Stimulated activated CD4-positive, alpha-beta T cell treated with anti-CD3 and anti-CD28 coated beads, Interleukin-1b, Interleukin-23, amount 100 ng/mL, for 1 hour (primary cell): ENCODE results near the gene SLC10A7.
"Not testable (repeated sequence)": the region's sequence is repeated elsewhere in the genome, so short reads cannot be mapped to it uniquely, and the experiment has no call there.

Source experiments
- DNase-seq, 2 donors: peaks; one replicate each; pipeline ENCODE4 v3.0.0-alpha.2; 2020; ENCODE audit warnings: low read depth in 2 of 2

The SLC10A7 gene

DNA sequence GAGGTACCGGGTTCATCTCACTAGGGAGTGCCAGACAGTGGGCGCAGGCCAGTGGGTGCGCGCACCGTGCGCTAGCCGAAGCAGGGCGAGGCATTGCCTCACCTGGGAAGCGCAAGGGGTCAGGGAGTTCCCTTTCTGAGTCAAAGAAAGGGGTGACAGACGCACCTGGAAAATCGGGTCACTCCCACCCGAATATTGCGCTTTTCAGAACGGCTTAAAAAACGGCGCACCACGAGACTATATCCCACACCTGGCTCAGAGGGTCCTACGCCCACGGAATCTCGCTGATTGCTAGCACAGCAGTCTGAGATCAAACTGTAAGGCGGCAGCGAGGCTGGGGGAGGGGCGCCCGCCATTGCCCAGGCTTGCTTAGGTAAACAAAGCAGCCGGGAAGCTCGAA lies 171.6 kb downstream of the SLC10A7 start:
- not testable (repeated sequence) for DNase-seq

DNA sequence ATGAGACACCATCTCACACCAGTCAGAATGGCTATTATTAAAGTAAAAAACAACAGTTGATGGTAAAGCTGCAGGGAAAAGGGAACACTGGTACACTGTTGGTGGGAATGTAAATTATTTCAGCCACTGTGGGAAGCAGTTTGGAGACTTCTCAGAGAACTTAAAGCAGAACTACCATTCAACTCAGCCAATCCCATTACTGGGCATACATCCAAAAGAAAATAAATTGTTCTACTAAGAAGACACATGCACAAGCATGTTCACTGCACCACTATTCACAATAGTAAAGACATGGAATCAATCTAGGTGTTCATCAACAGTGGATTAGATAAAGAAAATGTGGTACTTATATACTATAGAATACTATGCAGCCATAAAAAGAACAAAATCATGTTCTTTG lies 172.4 kb downstream of the SLC10A7 start:
- no peak for DNase-seq

GRCh38 chr4:146347822-146348221 lies 173.9 kb downstream of the SLC10A7 start:
- no peak for DNase-seq

DNA sequence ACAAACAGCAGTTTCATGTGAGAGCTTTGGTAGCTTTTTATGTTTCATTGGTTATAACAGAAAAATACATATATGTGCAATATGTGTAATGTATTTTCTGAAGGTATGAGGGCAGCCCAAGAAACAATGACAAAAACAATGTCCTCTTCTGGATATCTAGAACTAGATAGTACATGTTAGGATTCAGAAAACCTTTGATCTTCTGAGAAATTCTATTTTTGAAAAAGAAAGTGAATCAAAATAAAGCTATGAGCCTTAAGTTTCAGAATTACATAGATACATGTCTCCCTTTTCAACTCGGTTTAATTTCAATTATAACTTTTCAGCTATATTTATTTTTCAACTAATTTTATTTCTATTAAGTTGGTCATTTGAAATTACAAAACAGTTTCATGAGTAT lies 175.5 kb downstream of the SLC10A7 start:
- DNase-seq, result no peak

- no peak for DNase-seq
These were observed 178.0 kb downstream of the SLC10A7 start for GRCh38 chr4:146343776-146344175.

DNA sequence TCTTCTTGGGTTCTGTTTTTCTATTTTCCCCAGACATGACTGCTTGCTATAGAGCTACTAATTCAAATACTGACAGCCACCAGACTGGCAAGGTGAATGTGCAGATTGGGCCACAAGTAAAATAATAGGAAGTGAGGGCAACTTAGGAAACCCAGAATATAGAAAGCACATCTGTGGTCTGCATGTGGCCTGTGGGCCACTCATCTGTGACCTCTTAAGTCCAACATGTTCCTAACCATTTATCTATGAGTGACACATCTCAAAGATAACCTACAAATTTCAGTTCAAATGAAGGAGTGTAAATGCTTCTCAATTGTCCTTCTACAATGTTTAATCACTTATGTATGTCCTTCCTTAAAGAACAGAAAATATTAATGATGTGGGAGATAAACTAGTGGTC lies 178.5 kb downstream of the SLC10A7 start:
- no peak for DNase-seq

GRCh38 chr4:146342600-146343192 lies 179.0 kb downstream of the SLC10A7 start:
- DNase-seq, result no peak

DNA sequence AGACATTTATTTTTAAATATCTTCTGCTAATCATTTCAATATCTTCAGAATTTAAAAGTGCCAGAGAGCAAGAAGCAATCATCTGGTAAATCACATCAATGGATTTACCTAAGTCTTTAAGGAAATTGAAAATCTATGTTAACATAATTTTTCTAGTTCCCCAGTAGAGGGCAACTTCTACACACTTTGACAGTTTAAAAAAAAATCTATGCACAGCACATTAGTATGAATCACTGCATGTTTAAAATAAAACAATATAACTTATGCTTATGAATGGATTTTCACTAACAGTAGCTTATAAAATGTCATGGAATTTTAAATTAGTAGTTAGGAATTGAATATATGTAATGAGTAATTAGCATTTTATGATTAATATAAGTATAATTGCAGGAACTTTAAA lies 180.9 kb downstream of the SLC10A7 start:
- DNase-seq, result no peak

- DNase-seq, result no peak
These were observed 183.2 kb downstream of the SLC10A7 start for GRCh38 chr4:146338512-146338911.

- no peak for DNase-seq
These were observed 185.3 kb downstream of the SLC10A7 start for GRCh38 chr4:146336410-146336807.

DNA sequence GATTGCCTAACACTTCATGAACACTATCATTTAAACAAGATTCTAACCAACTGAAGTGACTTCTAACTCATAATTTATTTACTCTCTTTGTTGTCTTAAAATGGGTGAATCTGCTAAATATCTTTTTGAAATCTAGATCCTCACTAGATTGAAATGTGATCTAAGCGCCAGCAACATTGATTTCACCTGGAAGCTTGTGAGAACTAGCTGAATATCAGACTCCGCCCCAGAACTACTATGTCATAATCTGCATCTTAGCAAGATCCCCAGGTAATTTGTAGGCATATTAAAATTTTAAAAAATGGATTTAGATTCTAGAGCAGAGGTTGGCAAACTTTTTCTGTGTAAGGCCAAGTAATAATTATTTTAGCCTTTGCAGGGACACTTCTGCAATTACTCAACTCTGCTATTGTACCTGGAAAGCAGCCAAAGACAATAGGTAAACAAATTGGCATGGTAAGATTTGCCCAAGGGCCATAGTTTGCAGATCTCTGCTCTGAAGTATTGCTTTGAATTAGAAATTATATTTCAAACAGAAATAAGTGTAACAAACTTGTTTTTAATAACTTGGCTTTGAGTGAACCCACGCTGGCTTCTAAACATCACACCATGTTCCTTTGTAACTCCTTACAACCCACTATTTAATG lies 185.9 kb downstream of the SLC10A7 start:
- no peak for DNase-seq

GRCh38 chr4:146334862-146335449 lies 186.8 kb downstream of the SLC10A7 start:
- DNase-seq, result no peak

DNA sequence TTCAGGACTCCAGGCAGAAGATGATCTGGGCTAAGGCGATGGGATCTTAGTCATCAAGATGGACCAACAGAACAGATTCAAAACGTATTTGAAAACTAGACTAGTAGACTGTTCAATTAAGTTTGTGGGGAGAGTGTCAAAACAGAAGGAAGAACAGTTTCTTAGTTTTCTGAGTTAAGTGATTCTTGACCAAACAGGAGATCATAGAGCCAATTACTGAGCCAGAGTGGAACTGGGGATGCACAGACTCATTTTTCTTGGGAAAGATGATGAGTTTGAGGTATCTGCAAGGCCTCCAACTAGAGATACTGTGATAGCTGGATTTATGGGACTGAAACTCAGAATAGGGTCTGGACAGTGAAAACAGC lies 187.9 kb downstream of the SLC10A7 start:
- no peak for DNase-seq

DNA sequence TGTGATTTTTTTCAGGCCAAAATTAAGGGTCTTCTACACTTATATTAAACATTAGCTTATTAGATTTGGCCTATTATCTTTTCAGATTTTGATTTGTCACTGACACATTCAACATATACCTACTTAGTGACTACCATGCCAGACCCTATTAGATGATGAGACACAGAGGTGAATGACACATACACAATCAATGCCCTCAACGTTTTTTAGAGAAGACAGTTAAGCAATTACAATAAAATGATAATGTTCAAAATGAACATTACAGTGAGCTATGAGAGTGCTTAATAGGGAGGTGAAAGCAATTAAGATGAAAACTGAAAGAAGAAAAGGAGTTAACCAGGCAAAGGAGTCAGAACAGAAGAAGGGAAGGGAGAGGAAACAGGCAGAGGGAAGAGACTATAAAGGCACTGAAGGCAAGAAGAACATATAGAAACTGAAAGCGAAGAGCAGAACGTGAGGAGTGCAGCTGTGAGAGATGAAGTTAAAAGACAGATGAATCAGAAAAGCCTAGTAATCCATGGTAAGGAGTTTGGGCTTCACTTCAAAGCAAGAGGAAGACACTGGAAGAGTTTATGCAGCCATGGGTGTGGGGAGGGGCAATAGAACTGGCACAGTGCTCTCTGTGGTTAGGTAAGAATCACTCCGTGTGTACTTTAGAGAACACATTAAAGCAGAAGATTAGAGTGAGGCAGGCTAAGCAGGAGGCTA lies 188.4 kb downstream of the SLC10A7 start:
- no peak for DNase-seq

DNA sequence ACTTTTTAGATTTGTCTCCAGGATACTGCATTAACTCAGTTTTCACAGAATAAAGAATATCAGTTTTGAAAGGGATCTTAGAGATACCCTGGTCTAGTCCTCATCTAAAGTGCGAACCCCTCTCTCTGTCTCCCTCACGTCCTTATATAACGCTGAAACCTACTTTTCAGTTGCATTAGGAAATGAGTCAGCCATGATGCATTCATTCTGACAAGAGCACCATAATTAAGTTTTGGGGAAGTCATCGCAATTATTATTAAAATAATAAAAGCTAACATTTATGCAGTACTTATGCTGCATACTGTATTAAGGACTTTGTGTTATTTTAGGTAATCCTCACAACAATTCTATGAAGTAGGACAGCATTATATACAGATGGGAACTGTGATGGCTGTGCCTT lies 191.3 kb downstream of the SLC10A7 start:
- no peak for DNase-seq

- DNase-seq, result no peak
These were observed 192.6 kb downstream of the SLC10A7 start for GRCh38 chr4:146329050-146329716.

- DNase-seq, result no peak
These were observed 193.7 kb downstream of the SLC10A7 start for GRCh38 chr4:146327859-146328650.

- no peak for DNase-seq
These were observed 202.8 kb downstream of the SLC10A7 start for GRCh38 chr4:146318894-146319293.

DNA sequence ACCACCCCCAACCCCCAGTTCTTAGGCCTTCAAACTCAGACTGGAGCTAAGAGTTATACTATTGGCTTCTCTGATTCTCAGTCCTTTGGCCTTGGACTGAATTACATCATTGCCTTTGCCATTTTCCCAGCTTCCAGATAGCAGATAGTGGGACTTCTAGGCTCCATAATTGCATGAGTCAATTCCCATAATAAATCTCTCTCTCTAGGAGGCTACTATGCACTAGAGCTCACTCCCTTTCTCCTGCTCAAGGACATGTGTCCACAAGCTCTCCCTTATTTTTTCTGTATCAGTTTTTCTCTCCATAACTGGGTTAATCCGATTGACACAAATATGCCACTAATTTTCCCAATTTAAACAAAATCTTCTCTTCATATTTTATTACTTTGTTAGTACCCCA lies 204.0 kb downstream of the SLC10A7 start:
- no peak for DNase-seq

- DNase-seq, result no peak
These were observed 206.6 kb downstream of the SLC10A7 start for GRCh38 chr4:146315184-146315583.

DNA sequence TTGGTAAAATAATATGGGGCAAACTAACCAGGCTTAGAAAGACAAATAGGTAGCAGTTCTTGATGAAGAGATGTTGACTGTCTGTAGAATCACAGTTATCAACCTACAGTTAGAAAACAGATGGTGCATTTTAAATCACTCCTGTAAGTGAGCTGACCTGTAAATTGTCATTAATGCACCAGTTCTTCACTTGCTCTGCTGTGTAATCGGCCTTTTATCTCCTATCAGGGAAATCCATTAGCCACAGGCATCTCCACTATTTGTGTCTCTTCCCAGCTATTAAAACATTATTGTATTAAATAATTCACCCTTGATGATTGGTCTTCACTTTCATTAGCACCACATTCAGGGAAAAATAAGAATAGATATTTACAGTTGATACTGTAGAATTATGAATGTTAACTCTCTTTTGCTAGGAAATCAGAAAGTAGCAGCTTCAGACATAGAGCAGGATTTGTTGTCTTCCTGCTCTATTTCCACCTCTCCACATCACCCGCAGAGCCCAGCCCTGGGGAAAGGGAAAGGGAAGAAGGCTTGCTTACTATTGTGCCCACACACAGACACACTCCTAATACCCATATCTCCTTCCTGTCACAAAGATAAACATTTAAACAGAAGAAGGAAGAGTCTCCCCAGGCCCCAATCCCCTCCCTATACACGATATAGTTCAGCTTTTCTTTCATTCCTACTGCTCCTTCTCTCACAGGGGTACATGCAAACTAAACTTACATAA lies 210.3 kb downstream of the SLC10A7 start:
- DNase-seq, result no peak
